ENCODE results near the gene ZNF699.
"Not testable (repeated sequence)": the region's sequence is repeated elsewhere in the genome, so short reads cannot be mapped to it uniquely, and the experiment has no call there.

The ZNF699 gene

GRCh38 chr19:9289231-9289884, 20.3 kb downstream of the ZNF699 start:
- no peaks in the 10 kb centered on the region for H3K27me3 ChIP-seq (replicated peaks; ENCODE audit: control insufficient read depth, insufficient read depth, low read length)
- no peaks in the 10 kb centered on the region for H3K36me3 ChIP-seq (ENCODE audit: control insufficient read depth, insufficient read depth, low read length)
- no peak for TF ChIP-seq CTCF (IDR thresholded peaks at IDR 0.05; ENCODE audit: insufficient read depth, low read length, poor library complexity, severe bottlenecking)
- H3K4me3 ChIP-seq (replicated peaks; ENCODE audit: low read depth, low read length), result no peak overlapping the region
- DNase-seq (ENCODE audit: extremely low read depth, insufficient read length), result no peak

- H3K27me3 ChIP-seq (replicated peaks; ENCODE audit: control insufficient read depth, insufficient read depth, low read length); H3K4me3 ChIP-seq (replicated peaks; ENCODE audit: low read depth, low read length); DNase-seq (ENCODE audit: extremely low read depth, insufficient read length); H3K36me3 ChIP-seq (ENCODE audit: control insufficient read depth, insufficient read depth, low read length): not testable (repeated sequence)
Observed at GRCh38 chr19:9283485-9283884, 26.2 kb downstream of the ZNF699 start.

DNA sequence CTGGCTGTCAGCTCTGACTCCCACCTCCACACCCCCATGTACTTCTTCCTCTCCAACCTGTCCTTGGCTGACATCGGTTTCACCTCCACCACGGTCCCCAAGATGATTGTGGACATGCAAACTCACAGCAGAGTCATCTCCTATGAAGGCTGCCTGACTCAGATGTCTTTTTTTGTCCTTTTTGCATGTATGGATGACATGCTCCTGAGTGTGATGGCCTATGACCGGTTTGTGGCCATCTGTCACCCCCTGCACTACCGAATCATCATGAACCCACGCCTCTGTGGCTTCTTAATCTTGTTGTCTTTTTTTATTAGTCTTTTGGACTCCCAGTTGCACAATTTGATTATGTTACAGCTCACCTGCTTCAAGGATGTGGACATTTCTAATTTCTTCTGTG, 58.4 kb downstream of the ZNF699 start:
- no peak overlapping the region for H3K4me3 ChIP-seq (replicated peaks; ENCODE audit: low read depth, low read length)
- TF ChIP-seq CTCF (IDR thresholded peaks at IDR 0.05; ENCODE audit: insufficient read depth, low read length, poor library complexity, severe bottlenecking), result no peak

GRCh38 chr19:9250630-9251029, 59.0 kb downstream of the ZNF699 start, which contains the start of gene OR7E24:
OR7E24 (plus strand) TSS chr19:9250930; CDS start chr19:9251044, 114 bp downstream.
- no peaks in the 10 kb centered on the region for H3K36me3 ChIP-seq (ENCODE audit: control insufficient read depth, insufficient read depth, low read length)
- no peak within 1 kb of the TSS for H3K4me3 ChIP-seq (replicated peaks; ENCODE audit: low read depth, low read length)
- no peak for DNase-seq (ENCODE audit: extremely low read depth, insufficient read length)
- no peak for TF ChIP-seq CTCF (IDR thresholded peaks at IDR 0.05; ENCODE audit: insufficient read depth, low read length, poor library complexity, severe bottlenecking)
- no peaks in the 10 kb centered on the region for H3K27me3 ChIP-seq (replicated peaks; ENCODE audit: control insufficient read depth, insufficient read depth, low read length)

More for the DNA sequence above, 58.4 kb downstream of the ZNF699 start:
- Histone ChIP-seq H3K27me3 (replicated peaks; ENCODE audit: control insufficient read depth, insufficient read depth, low read length) (no peaks in the 10 kb centered on the region), H3K36me3 (ENCODE audit: control insufficient read depth, insufficient read depth, low read length) (no peaks in the 10 kb centered on the region)
- DNase-seq (ENCODE audit: extremely low read depth, insufficient read length), result no peak
